Esophagus muscularis mucosa (tissue), 3 donors: ENCODE data around the gene ACO2.

Source experiments
- CTCF ChIP-seq, 3 experiments: fragments of 200-600 bp in 2 of 3; fragments of 450-650 bp in 1 of 3; sonication (generic) in 2 of 3; IDR thresholded peaks; one replicate each; pipeline ENCODE4 v1.5.1; 2017 to 2019; ENCODE audit warnings: antibody characterized with exemption in 3 of 3, mild to moderate bottlenecking in 2 of 3, moderate library complexity in 1 of 3
- POLR2A ChIP-seq: fragments of 450-650 bp; IDR thresholded peaks from one replicate; pipeline ENCODE4 v1.6.1; 2017; ENCODE audit warnings: antibody characterized with exemption, moderate library complexity, mild to moderate bottlenecking, low read depth
- POLR2AphosphoS5 ChIP-seq, 2 donors: sonication (generic); formaldehyde crosslinking; IDR thresholded peaks; one replicate each; pipeline ENCODE4 v1.6.1; 2017; ENCODE audit warnings: antibody characterized with exemption in 2 of 2

- TF ChIP-seq POLR2AphosphoS5 (IDR thresholded peaks at IDR 0.05) (peak; percentile 60 to 74), CTCF (IDR thresholded peaks at IDR 0.05) (no peak), POLR2A (no peak)
Observed at GRCh38 chr22:41524251-41524661, 55.3 kb downstream of the ACO2 start.
